T-helper 9 cell (primary cell): ENCODE measurements around the gene NOP14.
A peak's percentile ranks its signal among the peaks of the same experiment; 100 is the strongest.
"Not testable (repeated sequence)": the region's sequence is repeated elsewhere in the genome, so short reads cannot be mapped to it uniquely, and the experiment has no call there.

ENCODE experiments used
- DNase-seq: peaks from one replicate; pipeline ENCODE4 v3.0.0-alpha.2; 2020

NOP14 gene

DNA sequence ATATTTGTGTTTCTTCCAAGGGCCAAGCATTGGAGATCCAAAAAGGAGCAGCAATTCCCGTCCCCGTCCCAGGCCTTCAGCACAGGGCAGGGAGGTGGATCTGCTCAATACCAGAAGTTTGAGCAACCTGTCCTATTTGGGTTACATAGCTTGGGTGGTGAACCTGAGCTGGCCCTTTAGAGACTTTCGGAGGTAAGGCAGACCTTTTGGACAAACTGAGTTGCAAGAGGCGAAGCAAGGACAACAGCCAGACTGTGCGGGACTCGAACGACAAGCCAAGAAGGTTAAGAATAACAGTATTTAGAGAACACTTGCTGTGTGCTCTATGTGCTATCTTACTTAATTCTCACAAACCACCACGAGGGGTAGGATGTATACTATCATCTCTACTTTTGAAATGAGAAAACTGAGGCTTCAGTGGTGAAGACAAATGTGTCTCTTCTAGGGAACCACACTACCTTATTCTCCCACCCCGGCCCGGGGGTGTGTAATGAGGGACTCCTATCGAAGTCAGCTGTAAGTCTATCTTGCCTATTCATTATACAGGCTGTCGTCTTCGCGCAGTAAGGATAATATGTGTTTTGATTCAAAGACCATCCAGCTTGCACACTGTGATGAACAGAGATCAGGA, 1.3 kb downstream of the NOP14 start:
- DNase-seq, result no peak

DNA sequence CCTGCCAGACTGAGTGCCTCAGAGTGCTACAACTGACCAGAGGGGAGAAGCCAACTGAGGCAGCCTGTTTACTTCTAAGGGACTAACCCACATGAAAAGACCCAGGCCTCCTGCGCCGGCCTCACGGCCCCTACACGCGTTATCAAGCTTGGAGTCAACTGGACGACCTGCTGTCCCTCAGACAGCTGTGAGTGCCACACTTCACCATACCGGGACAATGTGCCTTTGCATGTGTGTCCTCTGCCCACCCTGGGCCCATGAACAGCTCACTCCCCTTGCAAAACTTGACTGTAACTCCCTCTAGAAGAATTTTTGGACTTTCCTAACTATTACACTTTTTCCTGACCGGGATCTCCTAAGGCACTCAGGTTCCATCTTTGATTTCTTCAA, 1.8 kb downstream of the NOP14 start:
- no peak for DNase-seq

DNA sequence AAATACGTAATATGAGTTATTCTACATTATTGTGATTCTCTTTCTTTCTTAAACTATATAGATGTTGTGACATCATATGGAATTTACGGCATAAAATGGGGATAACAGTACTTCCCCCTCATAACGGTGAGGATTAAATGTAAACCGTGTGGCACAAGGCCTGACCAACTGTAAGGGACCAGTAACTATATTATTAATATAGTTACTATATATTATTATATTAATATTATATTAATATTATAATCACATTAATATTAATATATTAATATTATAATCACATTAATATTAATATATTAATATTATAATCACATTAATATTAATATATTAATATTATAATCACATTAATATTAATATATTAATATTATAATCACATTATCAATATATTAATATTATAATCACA, 2.8 kb downstream of the NOP14 start:
- DNase-seq, result not testable (repeated sequence)

- no peak for DNase-seq
Measured at GRCh38 chr4:2958446-2958845, 4.8 kb downstream of the NOP14 start.

DNA sequence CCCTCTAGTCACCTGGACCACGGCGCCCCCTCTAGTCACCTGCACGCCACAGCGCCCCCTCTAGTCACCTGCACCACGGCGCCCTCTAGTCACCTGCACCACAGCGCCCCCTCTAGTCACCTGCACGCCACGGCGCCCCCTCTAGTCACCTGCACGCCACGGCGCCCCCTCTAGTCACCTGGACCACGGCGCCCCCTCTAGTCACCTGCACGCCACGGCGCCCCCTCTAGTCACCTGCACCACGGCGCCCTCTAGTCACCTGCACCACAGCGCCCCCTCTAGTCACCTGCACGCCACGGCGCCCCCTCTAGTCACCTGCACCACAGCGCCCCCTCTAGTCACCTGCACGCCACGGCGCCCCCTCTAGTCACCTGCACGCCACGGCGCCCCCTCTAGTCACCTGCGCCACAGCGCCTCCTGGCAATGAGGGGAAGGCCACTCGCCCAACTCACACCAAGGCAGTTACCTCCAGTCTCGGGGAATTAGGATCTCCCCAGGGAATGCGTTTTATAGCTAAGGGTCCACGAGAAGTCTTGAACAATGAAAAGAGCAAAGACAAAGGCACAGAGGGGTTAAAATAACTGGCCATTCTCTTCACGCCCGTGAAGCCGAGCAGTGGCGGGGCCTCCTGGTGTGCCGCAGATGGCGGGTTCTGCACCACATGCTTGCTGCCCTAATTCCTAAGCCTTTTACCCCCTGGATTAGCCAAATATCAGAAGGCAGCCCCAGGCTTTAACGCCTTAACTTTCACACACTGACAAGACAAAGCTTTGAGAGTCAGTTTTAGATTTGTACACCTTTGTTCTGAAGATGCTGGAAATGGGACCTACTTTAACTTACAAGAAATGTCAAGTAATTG, 7.8 kb downstream of the NOP14 start:
- DNase-seq, result not testable (repeated sequence)

GRCh38 chr4:2954358-2955185, 8.6 kb downstream of the NOP14 start:
- DNase-seq, result peak; percentile 41

GRCh38 chr4:2953496-2953895, 9.7 kb downstream of the NOP14 start:
- DNase-seq, result no peak

DNA sequence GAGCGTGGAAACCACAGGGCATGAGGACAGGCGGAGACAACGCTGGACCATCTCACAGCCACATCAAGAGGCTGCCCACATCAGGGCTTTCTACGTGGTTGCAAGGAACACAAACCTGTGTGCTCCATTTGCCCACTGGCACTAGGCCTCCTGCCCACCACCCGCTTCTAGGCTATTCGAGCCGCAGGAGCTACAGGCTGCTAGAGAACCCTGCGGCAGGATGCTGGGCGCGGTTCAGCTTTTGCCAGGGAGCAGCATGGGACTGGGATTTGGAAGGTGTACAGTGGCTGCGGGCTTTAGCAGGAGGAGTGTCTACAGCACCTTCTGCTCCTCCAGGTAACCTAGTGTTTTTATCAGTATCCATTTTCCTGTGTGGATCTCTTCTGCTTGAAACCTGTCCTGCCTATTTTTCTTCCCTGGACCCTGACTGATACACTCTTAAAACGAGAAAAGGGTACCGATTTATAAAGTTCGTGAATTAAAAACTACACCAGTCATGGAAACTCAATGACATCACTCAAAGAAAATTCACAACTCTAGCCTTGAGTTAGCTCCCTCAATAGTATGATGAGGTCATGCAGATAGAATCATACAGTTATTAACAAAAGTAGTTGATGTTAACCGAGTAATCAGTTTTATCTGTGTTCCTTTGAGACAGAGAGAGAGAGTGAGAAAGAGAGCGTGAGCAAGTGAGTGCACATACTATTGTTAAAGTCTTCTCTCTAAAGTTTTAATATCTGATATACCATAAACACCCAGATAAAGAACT, 12.8 kb downstream of the NOP14 start:
- no peak for DNase-seq

DNA sequence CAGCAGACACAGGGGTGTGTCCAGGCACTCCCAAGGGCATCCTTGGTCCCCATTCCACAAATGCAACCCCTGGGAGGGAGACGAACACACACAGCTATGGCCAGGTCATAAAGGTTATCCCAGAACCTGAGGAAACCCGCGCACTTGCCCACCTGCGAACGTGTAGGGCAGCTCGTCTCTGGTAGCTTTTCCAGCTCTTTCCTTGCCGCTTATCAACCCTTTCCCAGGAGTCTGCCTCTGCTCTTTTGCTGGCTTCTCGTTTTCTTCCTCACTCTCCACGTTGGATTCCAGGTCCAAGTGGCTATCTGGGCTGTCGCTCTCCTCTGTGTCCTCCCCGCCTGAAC, 13.5 kb downstream of the NOP14 start:
- no peak for DNase-seq

DNA sequence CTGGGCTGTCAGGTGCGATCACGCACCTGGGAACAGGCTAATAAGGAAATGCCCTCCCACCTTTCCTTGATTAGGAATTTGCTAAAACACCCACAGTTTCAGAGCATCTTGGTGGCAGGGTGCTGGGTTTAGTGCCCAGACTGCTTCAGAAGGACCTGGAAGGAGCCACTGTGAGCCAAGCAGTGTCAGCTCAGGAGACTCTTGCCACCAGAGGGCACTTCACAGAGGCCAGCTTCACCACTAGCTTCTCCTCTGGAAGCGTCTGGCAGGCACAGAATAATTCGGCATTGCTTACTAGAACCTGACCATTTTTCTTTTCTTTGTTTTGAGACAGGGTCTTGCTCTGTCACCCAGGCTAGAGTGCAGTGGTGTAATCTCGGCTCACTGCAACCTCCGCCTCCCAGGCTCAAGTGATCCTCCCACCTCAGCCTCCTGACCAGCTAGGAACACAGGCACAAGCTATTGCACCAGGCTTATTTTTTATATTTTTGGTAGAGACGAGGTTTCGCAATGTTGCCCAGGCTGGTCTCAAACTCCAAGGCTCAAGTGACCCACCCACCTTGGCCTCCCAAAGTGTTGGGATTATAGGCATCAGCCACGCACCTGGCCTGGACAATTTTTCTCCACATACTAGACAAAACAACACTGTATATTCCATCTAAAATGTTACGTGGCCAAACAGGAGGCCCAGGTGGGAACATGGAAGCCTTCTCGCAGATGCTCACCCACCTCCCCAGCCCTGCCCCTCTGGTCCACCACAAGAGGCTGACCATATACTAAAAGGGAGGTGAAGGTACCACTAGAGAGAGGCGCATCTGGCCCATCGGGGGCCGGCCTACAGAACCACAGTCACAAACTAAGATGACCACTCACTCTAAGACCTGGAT, 14.1 kb downstream of the NOP14 start:
- no peak for DNase-seq

DNA sequence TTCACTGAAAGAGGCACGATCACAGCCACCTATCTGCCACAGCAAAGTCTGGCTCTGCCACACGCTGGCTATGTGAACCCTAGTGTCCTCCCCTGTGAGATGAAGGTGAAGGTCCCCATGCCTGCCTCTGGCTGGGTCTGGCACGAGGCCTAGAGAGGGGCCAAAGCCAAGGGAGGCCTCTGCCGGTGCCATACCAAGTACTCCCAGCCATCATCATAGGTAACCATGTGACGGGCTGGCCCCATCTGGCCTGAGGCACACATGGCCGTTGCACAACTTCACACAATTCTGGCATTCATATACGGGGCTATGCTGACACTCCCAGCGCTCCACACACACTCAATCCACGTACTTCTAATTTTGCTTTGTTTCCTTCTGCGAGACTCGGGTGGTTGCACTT, 15.3 kb downstream of the NOP14 start:
- no peak for DNase-seq

DNA sequence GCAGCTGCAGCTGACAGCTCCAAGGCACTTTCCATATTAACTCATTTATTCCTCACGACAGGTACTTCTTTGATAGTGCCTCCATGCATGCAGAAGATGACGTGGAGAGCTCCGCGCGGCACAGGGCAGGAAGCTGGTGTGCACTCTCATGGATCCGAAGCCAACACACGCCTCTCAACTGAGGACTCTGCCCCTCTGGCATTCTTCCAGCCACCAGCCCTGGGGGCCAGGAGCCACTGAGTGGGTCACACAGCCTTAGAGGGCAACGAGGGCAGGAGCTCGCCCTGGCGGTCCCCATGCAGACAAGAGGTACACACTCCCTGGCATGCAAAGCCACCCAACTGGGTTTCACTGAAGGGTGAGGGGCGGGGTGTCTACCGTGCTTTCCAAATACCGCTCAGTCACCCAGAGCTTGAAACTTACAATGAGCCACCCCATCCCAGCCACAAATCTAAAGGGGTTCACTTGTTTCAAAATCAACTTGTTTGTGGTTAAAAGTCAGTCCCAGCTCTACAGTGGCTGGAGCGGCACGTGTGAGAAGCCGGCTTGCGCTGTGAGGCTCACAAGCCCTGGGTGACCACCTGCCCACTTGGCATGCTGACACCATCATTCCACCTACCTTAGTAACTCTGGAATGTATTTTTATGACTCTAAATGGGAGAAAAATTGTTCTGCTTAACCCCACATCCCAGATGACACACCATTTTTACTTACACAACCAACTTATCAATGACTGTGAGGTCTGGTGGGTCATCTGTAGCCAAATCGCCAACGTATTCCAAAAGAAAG, 16.2 kb downstream of the NOP14 start:
- no peak for DNase-seq

GRCh38 chr4:2945619-2946604, 17.3 kb downstream of the NOP14 start:
- not testable (repeated sequence) for DNase-seq

GRCh38 chr4:2944586-2945526, 18.4 kb downstream of the NOP14 start:
- DNase-seq, result no peak

DNA sequence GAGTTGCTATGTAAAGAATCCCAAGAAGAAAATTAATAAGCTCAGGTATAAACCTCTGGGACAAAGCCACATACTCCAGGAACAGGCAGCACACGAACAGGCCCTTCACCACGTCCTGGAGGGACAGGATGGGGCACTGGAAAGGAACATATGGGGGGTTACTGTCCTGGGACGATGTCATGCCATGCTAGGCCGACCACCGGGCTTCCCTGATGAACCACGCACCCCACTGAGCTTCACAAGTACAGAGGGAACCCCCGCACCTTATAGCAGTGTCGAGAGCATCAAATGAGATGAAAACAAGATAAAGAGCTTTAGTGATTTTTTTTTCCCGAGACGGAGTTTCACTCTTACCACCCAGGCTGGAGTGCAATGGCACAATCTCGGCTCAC, 19.1 kb downstream of the NOP14 start:
- no peak for DNase-seq

- no peak for DNase-seq
Measured at GRCh38 chr4:2943364-2944090, 19.7 kb downstream of the NOP14 start.

GRCh38 chr4:2942532-2943363, 20.5 kb downstream of the NOP14 start:
- DNase-seq, result no peak
